Neural cell (in vitro differentiated cells): Measurements from ENCODE around the gene SLC7A6.

Experiments used
- CTCF ChIP-seq: fragments of 450-650 bp; IDR thresholded peaks from 2 replicates; pipeline ENCODE4 v1.5.1; 2014; ENCODE audit warnings: antibody characterized with exemption, mild to moderate bottlenecking, moderate library complexity; ENCODE audit not compliant: poor library complexity, severe bottlenecking
- MXI1 ChIP-seq: fragments of 450-650 bp; conservative IDR thresholded peaks from 2 replicates; pipeline ENCODE4 v1.6.1; 2014; ENCODE audit warnings: antibody characterized with exemption, mild to moderate bottlenecking; ENCODE audit not compliant: poor library complexity, severe bottlenecking
- POLR2AphosphoS5 ChIP-seq: IDR thresholded peaks from 2 replicates; pipeline ENCODE4 v1.6.1; 2012
- SMC3 ChIP-seq: fragments of 450-650 bp; conservative IDR thresholded peaks from 2 replicates; pipeline ENCODE4 v1.6.1; 2014; ENCODE audit warnings: antibody characterized with exemption, mild to moderate bottlenecking, moderate library complexity; ENCODE audit not compliant: poor library complexity

DNA sequence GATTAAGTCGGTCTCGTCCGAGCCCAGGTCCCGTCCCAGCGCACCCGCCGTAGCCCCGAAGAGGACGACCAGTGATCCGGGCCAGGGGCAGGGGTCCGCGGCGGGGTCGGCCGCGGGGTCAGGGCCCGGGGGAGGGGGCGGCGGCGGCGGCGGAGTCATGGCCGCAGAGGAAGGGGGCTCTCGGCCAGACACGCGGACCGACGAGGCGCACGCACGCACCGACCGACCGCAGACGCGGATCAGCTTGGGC is 28.5 kb upstream of the SLC7A6 start, which contains the start of gene ESRP2:
- TF ChIP-seq SMC3: no peak
- TF ChIP-seq POLR2AphosphoS5: no peak
- TF ChIP-seq MXI1: no peak
- TF ChIP-seq CTCF: no peak
